ENCODE measurements around the gene KRT9. TPM values are rescaled to one million over a fixed set of nuclear protein-coding genes. Genes with fewer than 3 reads are reported as not detected.
"Not testable (repeated sequence)": the region's sequence is repeated elsewhere in the genome, so short reads cannot be mapped to it uniquely, and the experiment has no call there.

Gene KRT9
- total RNA-seq, 3 donors from 2014 or later, result 0.44 TPM; not detected in 2

- Histone ChIP-seq H3K27ac (peak overlapping the region in 1 of 2 donors; percentile 48), H3K36me3 (no peaks in the 10 kb centered on the region), H3K9me3 (no peaks in the 10 kb centered on the region), H3K4me3 (peak overlapping the region in 1 of 3 donors; percentile 3), H3K4me1 (no peaks in the 10 kb centered on the region), H3K27me3 (no peaks in the 10 kb centered on the region)
- intact Hi-C loops (cut with DNase I; ENCODE audit: low total_unique reads), result no loop called here
- peak in 1 of 2 donors; percentile 88 for DNase-seq (ENCODE audit: low spot score in 2 of 2)
- no peak for TF ChIP-seq CTCF (IDR thresholded peaks at IDR 0.05)
Observed at GRCh38 chr17:41618341-41619035, 46.6 kb upstream of the KRT9 start.

GRCh38 chr17:41617698-41618097 is 45.8 kb upstream of the KRT9 start:
- Histone ChIP-seq H3K9me3 (no peaks in the 10 kb centered on the region), H3K4me1 (no peaks in the 10 kb centered on the region), H3K27ac (peak overlapping the region in 1 of 2 donors; percentile 48), H3K36me3 (no peaks in the 10 kb centered on the region), H3K27me3 (no peaks in the 10 kb centered on the region), H3K4me3 (no peak overlapping the region)
- TF ChIP-seq POLR2A (IDR thresholded peaks at IDR 0.05), result no peak
- peak in 1 of 3 donors; percentile 38 for TF ChIP-seq POLR2AphosphoS5 (IDR thresholded peaks at IDR 0.05)
- peak in 1 of 2 donors; percentile 79 for DNase-seq (ENCODE audit: low spot score in 2 of 2)
- intact Hi-C loops (cut with DNase I; ENCODE audit: low total_unique reads), result no loop called here

GRCh38 chr17:41617136-41617535 is 45.3 kb upstream of the KRT9 start:
- Histone ChIP-seq H3K4me3 (no peak overlapping the region), H3K27ac (no peak overlapping the region), H3K4me1 (no peaks in the 10 kb centered on the region), H3K9me3 (no peaks in the 10 kb centered on the region), H3K36me3 (no peaks in the 10 kb centered on the region), H3K27me3 (no peaks in the 10 kb centered on the region)
- peak in 1 of 2 donors; percentile 50 for DNase-seq (ENCODE audit: low spot score in 2 of 2)
- intact Hi-C loops (cut with DNase I; ENCODE audit: low total_unique reads), result no loop called here
- TF ChIP-seq POLR2A (IDR thresholded peaks at IDR 0.05) (no peak), POLR2AphosphoS5 (IDR thresholded peaks at IDR 0.05) (no peak), CTCF (IDR thresholded peaks at IDR 0.05) (no peak)

- H3K27me3 ChIP-seq; H3K27ac ChIP-seq; H3K36me3 ChIP-seq; H3K4me1 ChIP-seq; H3K9me3 ChIP-seq; intact Hi-C loops (cut with DNase I; ENCODE audit: low total_unique reads); H3K4me3 ChIP-seq: not testable (repeated sequence)
- peak in 1 of 2 donors; percentile 38 for DNase-seq (ENCODE audit: low spot score in 2 of 2)
Observed at GRCh38 chr17:41616486-41616885, 44.6 kb upstream of the KRT9 start.

- Histone ChIP-seq H3K36me3 (no peaks in the 10 kb centered on the region), H3K27ac (no peak overlapping the region), H3K4me1 (no peaks in the 10 kb centered on the region), H3K9me3 (no peaks in the 10 kb centered on the region), H3K4me3 (no peak overlapping the region), H3K27me3 (no peaks in the 10 kb centered on the region)
- TF ChIP-seq POLR2A (IDR thresholded peaks at IDR 0.05), result no peak
- no peak for TF ChIP-seq POLR2AphosphoS5 (IDR thresholded peaks at IDR 0.05)
- no peak for TF ChIP-seq CTCF (IDR thresholded peaks at IDR 0.05)
- DNase-seq (ENCODE audit: low spot score in 2 of 2), result peak in 1 of 2 donors; percentile 87
- intact Hi-C loops (cut with DNase I; ENCODE audit: low total_unique reads), result no loop called here
Observed at GRCh38 chr17:41615454-41615853, 43.6 kb upstream of the KRT9 start.

GRCh38 chr17:41614767-41615166 is 42.9 kb upstream of the KRT9 start:
- H3K36me3 ChIP-seq; H3K4me3 ChIP-seq; H3K4me1 ChIP-seq; intact Hi-C loops (cut with DNase I; ENCODE audit: low total_unique reads); DNase-seq (ENCODE audit: low spot score in 2 of 2); H3K9me3 ChIP-seq; H3K27me3 ChIP-seq: not testable (repeated sequence)
- peak overlapping the region in 1 of 2 donors; percentile 3 for H3K27ac ChIP-seq
